Activated naive CD4-positive, alpha-beta T cell treated with Interleukin-2 at 50 U/mL for 16 hours (primary cell): ENCODE results near the gene PLPP3.

Experiments
- DNase-seq: peaks from one replicate; pipeline ENCODE4 v3.0.0-alpha.2; 2020

The PLPP3 gene

DNA sequence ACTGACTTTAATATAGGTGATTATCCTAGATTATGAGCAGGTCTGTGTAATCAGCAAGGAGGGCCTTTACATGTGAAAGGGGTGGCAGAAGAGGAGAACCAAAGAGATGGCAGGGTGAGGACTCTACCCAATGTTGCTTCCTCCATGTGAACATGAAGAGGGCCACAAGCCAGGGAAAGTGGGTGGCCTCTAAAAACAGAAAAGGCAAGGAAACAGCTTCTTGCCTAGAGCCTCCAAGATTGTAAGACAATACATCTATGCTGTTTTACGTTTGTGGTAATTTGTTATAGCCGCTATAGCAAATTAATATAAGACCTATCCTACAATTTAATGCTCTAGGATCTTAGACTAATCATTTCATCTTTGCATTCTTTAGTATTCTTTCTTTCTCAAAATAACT is 85.5 kb downstream of the PLPP3 start:
- no peak for DNase-seq

- no peak for DNase-seq
Observed at GRCh38 chr1:56491441-56491840, 87.9 kb downstream of the PLPP3 start.

DNA sequence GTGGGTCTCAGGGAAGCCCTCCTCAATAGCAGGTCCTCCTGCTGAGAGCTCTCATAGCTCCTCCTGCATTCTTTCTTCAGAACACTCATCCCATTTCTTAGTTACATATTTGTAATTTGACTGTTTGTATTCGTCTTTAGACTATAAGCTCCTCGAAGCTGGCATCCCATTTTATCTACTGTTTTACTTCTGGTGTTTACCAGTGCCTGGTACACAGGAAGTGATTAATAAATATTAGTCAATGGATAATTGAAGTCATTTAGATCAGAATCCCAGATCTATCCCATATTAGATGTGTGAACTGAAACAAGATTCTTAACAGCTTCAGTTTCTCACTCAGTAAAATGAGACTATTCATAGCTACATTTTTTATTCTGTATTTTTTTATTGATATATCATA is 88.7 kb downstream of the PLPP3 start:
- DNase-seq = no peak

GRCh38 chr1:56489695-56490094 is 89.7 kb downstream of the PLPP3 start:
- no peak for DNase-seq

GRCh38 chr1:56484695-56485094 is 94.7 kb downstream of the PLPP3 start:
- DNase-seq = no peak

GRCh38 chr1:56483104-56483503 is 96.3 kb downstream of the PLPP3 start:
- no peak for DNase-seq

DNA sequence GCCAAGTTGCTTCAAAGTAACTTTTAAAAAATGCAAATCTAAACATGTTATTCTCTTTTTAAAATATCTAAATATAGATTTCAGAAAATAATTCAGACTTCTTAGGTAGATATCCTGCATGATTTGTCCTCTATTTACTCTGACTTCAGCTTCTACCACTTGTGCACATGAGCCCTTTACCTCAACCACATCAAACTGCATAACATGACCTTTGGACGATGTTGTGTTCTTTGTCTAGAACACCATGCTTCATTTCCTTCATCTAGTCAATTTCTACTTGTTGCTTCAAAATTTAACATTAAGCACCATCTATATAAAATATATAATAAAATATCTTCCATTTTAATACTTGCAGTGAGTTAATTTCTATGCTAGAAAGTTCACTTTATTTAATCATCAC is 96.9 kb downstream of the PLPP3 start:
- no peak for DNase-seq

GRCh38 chr1:56481140-56481694 is 98.1 kb downstream of the PLPP3 start:
- no peak for DNase-seq

- no peak for DNase-seq
Observed at GRCh38 chr1:56478734-56479133, 100.6 kb downstream of the PLPP3 start.

DNA sequence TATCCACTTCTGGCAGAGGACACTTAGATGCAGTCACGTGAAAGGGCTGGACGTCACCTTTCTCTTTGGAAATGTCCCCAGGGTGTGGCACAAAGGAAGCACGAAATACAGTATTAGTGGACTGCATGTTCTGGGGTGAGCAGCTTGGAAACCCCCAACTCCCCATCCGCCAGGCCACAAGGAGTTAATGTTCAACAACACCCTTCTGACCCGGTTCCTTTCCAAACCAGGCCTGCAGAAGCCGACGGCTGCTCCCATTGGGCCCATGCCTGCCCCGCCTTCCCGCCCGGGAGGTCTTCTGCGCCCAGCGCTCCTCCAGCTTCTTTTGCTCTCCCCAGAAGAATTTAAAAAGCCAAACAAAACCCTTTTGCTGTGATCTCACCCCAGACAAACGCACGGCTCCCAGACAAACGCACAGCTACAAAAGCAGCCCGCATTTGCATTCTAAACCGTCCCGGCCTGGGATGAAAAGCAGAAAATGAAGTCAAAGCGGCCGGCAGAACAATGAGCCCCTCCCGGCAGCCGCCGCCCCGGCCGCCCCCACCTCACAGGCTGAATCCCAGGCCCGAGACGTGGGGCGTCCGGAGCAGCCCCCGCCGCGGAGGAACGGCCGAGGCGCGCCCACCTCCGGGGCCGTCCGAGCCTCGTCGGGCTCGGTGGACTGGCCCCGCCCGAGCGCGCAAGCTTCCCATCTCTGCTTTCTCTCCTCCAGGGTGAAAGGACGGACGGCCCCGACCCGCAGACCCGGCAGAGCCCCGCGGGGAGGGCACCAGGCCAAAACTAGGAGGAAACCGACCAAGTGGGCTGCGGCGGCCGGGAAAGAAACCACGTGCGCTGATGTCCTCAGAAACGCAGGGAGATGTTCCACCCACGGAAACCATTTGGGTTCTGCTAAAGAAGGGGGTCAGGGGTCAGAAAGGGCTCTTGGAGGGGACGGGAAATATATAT is 101.9 kb downstream of the PLPP3 start:
- DNase-seq = no peak

DNA sequence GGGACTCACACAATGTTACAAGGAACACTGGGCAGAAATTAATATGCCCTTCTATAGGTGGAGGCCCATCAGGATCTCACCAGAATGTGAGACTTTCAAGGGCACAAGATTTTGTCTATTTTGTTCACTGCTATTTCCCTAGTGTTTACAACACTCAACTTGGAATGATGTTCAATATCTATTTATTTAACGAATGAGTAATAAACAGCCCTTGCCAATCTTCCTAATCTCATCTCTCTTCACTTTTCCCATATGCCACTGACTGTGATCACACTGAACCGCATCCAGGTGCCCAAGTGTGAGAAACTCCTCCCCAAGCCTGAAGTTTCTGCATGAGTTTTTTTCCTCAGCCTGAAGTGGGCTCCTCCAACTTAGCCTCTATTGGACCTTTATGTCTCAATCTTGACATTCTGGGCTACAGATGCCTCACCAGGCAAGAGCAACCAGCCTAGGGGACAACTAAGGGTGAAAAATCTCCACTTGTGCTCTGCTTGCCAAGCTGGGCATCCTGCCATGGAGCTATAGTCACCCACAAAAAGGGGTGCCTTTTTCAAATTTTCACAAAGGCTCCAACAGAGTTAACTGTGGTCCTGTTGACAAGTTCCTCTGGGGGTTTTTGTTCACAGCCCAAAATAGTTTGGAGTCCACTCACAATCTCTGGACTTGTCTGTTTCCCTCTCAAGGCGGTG is 105.6 kb downstream of the PLPP3 start:
- no peak for DNase-seq

DNA sequence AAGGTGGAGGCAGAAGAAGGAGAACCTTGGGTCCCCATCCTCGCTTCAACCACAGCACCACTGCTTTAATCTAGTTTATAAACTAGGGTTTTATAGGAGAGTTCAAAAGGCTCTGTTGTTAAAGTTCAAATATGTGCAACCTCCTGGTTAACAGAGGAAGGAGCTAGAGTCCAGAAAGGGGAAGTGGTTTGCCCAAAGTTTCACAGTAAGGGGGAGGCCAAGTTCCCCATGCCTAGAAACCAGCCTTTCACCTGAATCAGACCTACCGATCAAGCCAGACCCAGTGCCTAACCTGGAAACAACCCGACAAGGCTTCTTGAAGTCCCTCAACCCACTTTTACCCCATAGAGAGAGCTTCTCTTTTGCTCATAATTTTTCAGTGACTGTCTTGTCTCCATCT is 106.5 kb downstream of the PLPP3 start:
- no peak for DNase-seq

DNA sequence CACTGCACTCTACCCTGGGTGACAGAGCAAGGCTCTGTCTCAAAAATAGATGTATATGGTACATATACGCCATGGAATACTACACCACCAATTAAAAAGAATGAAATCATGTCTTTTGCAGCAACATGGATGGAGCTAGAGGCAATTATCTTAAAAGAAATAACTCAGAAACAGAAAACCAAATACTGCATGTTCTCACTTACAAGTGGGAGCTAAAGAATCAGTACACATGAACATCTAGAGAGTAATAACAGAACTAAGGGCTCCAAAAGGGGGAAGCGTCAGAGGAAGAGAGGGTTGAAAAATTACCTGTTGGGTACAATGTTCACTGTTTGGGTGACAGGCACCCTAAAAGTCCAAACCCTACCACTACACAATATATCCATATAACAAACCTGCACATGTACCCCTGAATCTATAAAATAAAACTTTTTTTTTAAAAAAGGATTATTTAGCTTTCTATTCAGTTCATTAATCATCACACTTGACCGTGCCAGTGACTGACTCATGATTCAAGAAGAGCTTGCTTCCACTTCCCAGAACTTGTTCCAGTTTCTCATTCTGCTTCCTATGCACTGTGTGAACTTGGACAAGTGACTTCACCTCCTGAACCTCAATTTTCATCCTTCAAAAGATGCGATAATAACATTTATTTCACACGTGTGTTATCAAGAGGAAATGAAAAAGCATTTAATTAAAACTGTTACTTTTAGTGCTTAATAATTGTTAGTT is 109.6 kb downstream of the PLPP3 start:
- no peak for DNase-seq

DNA sequence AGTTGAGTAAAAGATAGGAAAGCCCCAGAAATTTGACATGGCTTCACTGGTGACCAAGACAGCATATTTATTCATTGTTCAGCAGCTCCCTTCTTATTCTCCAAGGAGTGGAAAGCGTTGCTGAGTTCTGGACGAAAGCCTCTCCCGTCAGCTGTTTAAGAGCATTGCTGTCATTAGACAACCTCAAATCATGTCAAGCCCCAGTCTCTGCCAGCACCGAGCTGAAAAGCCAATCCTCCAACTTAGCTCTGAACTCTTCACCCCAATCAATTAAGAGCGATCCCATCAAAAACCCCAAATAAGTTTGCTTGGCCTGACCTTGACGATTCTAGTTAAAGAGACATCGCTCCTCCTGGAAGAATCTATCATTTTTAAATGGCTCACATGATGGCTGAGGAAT is 110.8 kb downstream of the PLPP3 start:
- DNase-seq = no peak

- DNase-seq = no peak
Observed at GRCh38 chr1:56466538-56466937, 112.8 kb downstream of the PLPP3 start.

DNA sequence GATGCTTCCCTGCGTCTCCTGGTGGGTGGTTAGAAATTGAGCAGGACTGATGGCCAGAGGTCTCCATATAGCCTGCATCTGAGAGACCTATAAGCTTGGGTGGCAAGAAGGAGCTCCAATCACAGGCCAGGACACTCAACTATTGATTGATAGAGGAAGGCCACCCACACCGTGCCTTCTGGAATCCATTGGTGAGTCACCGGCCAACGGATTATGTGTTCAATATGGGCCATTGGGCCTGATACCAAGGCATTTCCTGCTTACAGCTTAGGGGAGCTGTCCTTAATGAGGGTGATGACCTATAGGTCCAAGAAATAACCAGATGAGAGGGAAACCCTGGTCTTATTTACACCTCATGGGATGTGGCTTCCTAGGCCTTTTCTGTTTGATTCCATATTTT is 115.1 kb downstream of the PLPP3 start:
- no peak for DNase-seq

- DNase-seq = no peak
Observed at GRCh38 chr1:56463376-56463775, 116.0 kb downstream of the PLPP3 start.

GRCh38 chr1:56462209-56462608 is 117.2 kb downstream of the PLPP3 start:
- DNase-seq = no peak

GRCh38 chr1:56461158-56462127 is 117.9 kb downstream of the PLPP3 start:
- DNase-seq = no peak

- DNase-seq = no peak
Observed at GRCh38 chr1:56459260-56459659, 120.1 kb downstream of the PLPP3 start.

GRCh38 chr1:56457756-56458375 is 121.5 kb downstream of the PLPP3 start:
- DNase-seq = no peak
